Peyer's patch (tissue), 4 donors: ENCODE data around the gene CYTL1.
"Not testable (repeated sequence)": the region's sequence is repeated elsewhere in the genome, so short reads cannot be mapped to it uniquely, and the experiment has no call there.

ENCODE experiments used
- POLR2A ChIP-seq, 2 donors: fragments of 450-650 bp; IDR thresholded peaks; one replicate each; pipeline ENCODE4 v1.5.1; 2017; ENCODE audit warnings: antibody characterized with exemption in 2 of 2, mild to moderate bottlenecking in 2 of 2, moderate library complexity in 2 of 2
- TF ChIP-seq, protein P1 (sequence below), 6 experiments: fragments of 450-650 bp in 4 of 6; fragments of 200-600 bp in 2 of 6; sonication (generic) in 1 of 6; IDR thresholded peaks; one replicate each; pipeline ENCODE4 v1.5.1; 2017 to 2019; ENCODE audit warnings: antibody characterized with exemption in 6 of 6, mild to moderate bottlenecking in 3 of 6, moderate library complexity in 1 of 6

DNA sequence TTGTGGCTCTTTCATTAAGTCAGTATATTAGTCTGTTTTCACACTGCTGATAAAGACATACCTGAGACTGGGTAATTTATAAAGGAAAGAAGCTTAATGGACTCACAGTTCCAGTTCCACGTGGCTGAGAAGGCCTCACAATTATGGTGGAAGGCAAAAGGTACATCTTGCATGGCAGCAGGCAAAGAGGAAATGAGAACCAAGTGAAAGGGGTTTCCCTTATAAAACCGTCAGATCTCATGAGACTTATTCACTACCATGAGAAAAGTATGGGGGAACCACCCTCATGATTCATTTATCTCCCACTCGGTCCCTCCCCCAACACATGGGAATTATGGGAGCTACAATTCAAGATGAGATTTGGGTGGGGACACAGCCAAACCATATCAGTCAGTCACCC is 47.7 kb upstream of the CYTL1 start:
- TF ChIP-seq POLR2A (IDR thresholded peaks at IDR 0.05), result not testable (repeated sequence)
- TF ChIP-seq, protein P1, sequence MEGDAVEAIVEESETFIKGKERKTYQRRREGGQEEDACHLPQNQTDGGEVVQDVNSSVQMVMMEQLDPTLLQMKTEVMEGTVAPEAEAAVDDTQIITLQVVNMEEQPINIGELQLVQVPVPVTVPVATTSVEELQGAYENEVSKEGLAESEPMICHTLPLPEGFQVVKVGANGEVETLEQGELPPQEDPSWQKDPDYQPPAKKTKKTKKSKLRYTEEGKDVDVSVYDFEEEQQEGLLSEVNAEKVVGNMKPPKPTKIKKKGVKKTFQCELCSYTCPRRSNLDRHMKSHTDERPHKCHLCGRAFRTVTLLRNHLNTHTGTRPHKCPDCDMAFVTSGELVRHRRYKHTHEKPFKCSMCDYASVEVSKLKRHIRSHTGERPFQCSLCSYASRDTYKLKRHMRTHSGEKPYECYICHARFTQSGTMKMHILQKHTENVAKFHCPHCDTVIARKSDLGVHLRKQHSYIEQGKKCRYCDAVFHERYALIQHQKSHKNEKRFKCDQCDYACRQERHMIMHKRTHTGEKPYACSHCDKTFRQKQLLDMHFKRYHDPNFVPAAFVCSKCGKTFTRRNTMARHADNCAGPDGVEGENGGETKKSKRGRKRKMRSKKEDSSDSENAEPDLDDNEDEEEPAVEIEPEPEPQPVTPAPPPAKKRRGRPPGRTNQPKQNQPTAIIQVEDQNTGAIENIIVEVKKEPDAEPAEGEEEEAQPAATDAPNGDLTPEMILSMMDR (IDR thresholded peaks at IDR 0.05), result not testable (repeated sequence)
